Iris pigment epithelial cell (primary cell): ENCODE results near the gene ZNF446.
A peak's percentile ranks its signal among the peaks of the same experiment; 100 is the strongest.
"Not testable (repeated sequence)": the region's sequence is repeated elsewhere in the genome, so short reads cannot be mapped to it uniquely, and the experiment has no call there.

Experiments used
- DNase-seq: peaks from one replicate; pipeline ENCODE4 v3.0.0-alpha.2; 2011; ENCODE audit warnings: low read depth

ZNF446 gene

GRCh38 chr19:58475714-58476497, at the start of gene ZNF446:
Gene ZNF446 (plus strand): TSS chr19:58476352. CDS start chr19:58477219, 867 bp downstream.
- DNase-seq = peak; percentile 98

DNA sequence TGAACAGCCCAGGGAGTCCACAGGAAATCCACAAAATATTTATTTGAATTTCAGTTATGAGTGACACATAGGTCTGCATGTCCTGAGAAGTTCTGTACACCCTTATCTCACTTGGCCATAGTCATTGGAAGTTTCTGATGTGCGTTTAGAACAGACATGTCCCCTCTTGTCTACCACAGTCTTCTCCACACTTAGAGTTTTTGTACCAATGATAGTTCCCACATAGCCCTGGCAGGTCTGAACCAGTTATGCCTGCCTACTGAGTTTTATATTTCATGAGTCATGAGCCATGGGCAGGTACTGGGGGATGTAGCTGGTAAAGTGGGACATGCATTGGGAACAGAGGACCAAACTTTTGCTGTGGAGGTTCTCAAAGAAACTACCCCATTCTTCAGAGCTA, 47.5 kb upstream of the ZNF446 start:
- no peak for DNase-seq

- DNase-seq = no peak
Observed at GRCh38 chr19:58429745-58430144, 46.4 kb upstream of the ZNF446 start.

- DNase-seq = peak; percentile 27
Observed at GRCh38 chr19:58434217-58434616, 41.9 kb upstream of the ZNF446 start.

- peak; percentile 100 for DNase-seq
Observed at GRCh38 chr19:58439576-58440554, 36.3 kb upstream of the ZNF446 start, which contains the start of gene ZNF132. Gene ZNF132 (minus strand): TSS chr19:58440153. CDS start chr19:58439821, 332 bp downstream.

DNA sequence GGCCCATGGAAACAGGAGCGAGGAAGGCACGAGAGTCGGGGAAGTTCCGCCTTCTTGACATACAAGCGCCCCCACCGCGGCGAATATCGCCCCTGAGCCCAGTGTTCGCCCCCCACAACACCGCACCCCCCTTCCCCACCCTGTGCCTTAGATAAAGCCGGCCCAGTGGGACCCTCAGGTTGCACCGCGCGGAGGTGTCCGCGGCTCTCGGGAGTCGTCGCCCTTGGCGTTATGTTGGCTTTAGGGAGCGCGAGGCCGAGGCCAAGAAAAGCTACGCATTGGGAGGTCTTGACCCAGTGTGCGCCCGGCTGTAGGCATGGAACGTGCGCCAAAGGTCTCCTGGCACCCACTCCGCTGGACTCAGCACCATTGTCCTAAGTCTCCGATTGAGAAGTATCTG, 35.6 kb upstream of the ZNF446 start:
- DNase-seq = no peak

GRCh38 chr19:58442986-58443385, 33.2 kb upstream of the ZNF446 start:
- DNase-seq = not testable (repeated sequence)

DNA sequence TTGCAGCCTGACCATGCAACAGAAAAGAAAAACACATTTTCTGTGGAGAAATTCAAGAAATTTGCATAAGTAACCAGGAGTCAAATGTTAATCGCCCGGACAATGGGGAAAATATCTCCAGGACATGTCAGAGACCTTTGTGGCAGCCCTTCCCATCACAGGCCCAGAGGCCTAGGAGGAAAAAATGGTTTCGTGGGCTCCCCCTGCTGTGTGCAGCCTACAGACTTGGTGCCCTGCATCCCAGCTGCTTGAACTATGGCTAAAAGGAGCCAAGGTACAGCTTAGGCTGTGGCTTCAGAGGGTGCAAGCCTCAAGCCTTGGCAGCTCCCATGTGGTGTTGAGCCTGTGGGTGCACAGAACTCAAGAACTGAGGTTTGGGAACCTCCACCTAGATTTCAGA, 27.3 kb upstream of the ZNF446 start:
- not testable (repeated sequence) for DNase-seq

DNA sequence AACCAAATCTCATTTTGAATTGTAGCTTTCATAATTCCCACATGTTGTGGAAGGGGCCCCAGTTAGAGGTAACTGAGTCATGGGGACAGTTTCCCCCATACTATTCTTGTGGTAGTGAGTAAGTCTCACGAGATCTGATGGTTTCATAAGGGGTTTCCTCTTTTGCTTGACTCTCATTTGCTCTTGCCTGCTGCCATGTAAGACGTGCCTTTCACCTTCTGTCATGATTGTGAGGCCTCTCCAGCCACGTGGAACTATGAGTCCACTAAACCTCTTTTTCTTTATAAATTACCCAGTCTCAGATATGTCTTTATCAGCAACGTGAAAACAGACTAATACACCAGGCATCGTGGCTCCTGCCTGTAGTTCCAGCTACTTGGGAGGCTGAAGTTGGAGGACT, 26.2 kb upstream of the ZNF446 start:
- DNase-seq = not testable (repeated sequence)

GRCh38 chr19:58450856-58451357, 25.2 kb upstream of the ZNF446 start:
- no peak for DNase-seq

GRCh38 chr19:58451358-58452101, 24.6 kb upstream of the ZNF446 start, which contains the start of gene ZNF324B:
Gene ZNF324B (plus strand): TSS chr19:58451622. CDS start chr19:58453702, 2,080 bp downstream.
- peak; percentile 95 for DNase-seq

GRCh38 chr19:58453743-58454142, 22.4 kb upstream of the ZNF446 start:
- DNase-seq = no peak

GRCh38 chr19:58455306-58455705, 20.8 kb upstream of the ZNF446 start:
- DNase-seq = no peak

- no peak for DNase-seq
Observed at GRCh38 chr19:58456111-58456510, 20.0 kb upstream of the ZNF446 start.

GRCh38 chr19:58460039-58460438, 16.1 kb upstream of the ZNF446 start:
- DNase-seq = no peak

DNA sequence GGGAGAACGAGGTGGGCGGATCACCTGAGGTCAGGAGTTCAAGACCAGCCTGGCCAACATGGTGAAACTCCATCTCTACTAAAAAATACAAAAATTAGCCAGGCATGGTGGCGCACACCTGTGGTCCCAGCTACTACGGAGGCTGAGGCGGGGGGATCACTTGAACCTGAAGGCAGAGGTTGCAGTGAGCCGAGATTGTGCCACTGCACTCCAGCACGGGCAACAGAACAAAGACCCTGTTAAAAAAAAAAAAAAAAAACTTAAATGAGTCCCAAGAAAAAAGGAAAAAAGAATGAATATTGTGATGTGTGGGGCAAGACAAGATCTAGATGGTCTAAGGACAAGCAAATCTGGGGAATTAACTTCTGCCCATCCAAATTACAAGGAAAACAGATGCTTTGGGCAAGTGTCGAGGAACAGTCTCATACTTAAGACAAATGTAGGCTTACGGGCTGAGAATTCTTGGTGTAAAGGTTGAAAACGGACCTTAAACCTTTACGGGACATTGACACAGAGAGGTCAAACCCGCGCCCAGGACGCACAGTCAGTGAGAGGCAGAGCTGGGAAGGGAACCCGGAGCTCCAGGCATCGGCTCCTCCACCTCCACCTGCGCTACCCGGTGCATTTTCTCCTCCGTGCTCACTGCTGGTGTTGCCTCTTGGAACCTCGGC, 9.9 kb upstream of the ZNF446 start:
- no peak for DNase-seq

GRCh38 chr19:58466760-58467589, 9.2 kb upstream of the ZNF446 start, which contains the start of gene ZNF324:
Gene ZNF324 (plus strand): TSS chr19:58467080. CDS start chr19:58469186, 2,106 bp downstream.
- peak; percentile 96 for DNase-seq

GRCh38 chr19:58468216-58468839, 7.8 kb upstream of the ZNF446 start:
- DNase-seq = no peak

DNA sequence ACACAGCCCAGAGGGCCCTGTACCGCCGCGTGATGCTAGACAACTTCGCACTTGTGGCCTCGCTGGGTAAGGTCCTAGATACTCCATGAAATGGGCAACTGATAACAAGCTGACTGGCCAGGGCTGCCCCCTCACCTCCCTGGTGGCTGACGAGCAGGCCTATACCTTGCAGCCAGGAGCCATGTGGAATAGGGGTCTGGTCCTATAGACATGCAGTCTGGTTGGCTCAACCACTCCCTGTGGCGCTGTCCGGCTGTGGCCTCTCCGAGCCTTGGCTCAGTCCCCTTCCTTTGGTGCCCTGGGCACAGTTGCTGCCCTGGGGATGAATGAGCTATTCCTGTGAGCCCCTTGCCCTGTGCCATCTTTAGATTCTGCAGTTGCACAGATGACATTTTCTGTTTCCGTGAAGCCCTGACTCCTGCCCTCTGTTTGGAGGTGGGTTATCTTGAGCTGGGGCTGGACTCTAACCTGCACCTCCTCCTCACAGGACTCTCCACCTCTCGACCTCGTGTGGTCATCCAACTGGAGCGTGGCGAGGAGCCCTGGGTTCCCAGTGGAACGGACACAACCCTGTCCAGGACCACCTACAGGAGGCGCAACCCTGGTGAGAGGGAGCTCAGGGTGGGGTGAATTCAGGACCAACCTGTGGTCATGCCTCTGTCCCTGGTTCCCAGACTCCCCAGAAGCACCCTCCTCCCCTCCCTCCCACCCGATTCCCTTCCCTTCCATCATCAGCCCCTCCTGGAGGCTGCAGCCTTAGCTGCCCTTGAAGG, 6.7 kb upstream of the ZNF446 start:
- DNase-seq = no peak
